ENCODE measurements around the gene SETBP1. TPM values are rescaled to one million over a fixed set of nuclear protein-coding genes. Genes with fewer than 3 reads are reported as not detected.
A peak's percentile ranks its signal among the peaks of the same experiment; 100 is the strongest.

Gene SETBP1
- total RNA-seq, 1 donor from 2014 or later = 39.5 TPM

GRCh38 chr18:44912740-44913478 is 232.2 kb downstream of the SETBP1 start:
- H3K4me1 ChIP-seq = peaks cover 11% of the 10 kb centered on the region
- H3K27ac ChIP-seq = no peak overlapping the region
- no peaks in the 10 kb centered on the region for H3K36me3 ChIP-seq
- no peak for TF ChIP-seq CTCF (IDR thresholded peaks at IDR 0.05)
- no peak for DNase-seq
- H3K27me3 ChIP-seq = no peaks in the 10 kb centered on the region
- no peak for ATAC-seq
- H3K4me3 ChIP-seq = no peak overlapping the region
- H3K9me3 ChIP-seq = no peaks in the 10 kb centered on the region
- intact Hi-C loops (cut with DNase I) = no loop called here

GRCh38 chr18:44914028-44914427 is 233.3 kb downstream of the SETBP1 start:
- no peak for ATAC-seq
- Histone ChIP-seq H3K27me3 (no peaks in the 10 kb centered on the region), H3K9me3 (no peaks in the 10 kb centered on the region), H3K27ac (no peak overlapping the region), H3K4me1 (peaks cover 15% of the 10 kb centered on the region), H3K36me3 (no peaks in the 10 kb centered on the region), H3K4me3 (no peak overlapping the region)
- intact Hi-C loops (cut with DNase I) = no loop called here
- no peak for TF ChIP-seq CTCF (IDR thresholded peaks at IDR 0.05)
- DNase-seq = no peak

- no peaks in the 10 kb centered on the region for H3K36me3 ChIP-seq
- no peaks in the 10 kb centered on the region for H3K27me3 ChIP-seq
- H3K4me3 ChIP-seq = no peak overlapping the region
- DNase-seq (no peak), ATAC-seq (no peak)
- H3K9me3 ChIP-seq = no peaks in the 10 kb centered on the region
- no peak for TF ChIP-seq CTCF (IDR thresholded peaks at IDR 0.05)
- peaks cover 15% of the 10 kb centered on the region for H3K4me1 ChIP-seq
- intact Hi-C loops (cut with DNase I) = no loop called here
- H3K27ac ChIP-seq = no peak overlapping the region
These were observed 234.5 kb downstream of the SETBP1 start for GRCh38 chr18:44915213-44915612.

- H3K27me3 ChIP-seq = no peaks in the 10 kb centered on the region
- no peak overlapping the region for H3K4me3 ChIP-seq
- H3K4me1 ChIP-seq = peaks cover 15% of the 10 kb centered on the region
- intact Hi-C loops (cut with DNase I) = no loop called here
- no peak overlapping the region for H3K27ac ChIP-seq
- DNase-seq (no peak), ATAC-seq (no peak)
- H3K36me3 ChIP-seq = no peaks in the 10 kb centered on the region
- TF ChIP-seq CTCF (IDR thresholded peaks at IDR 0.05) = no peak
- no peaks in the 10 kb centered on the region for H3K9me3 ChIP-seq
These were observed 235.0 kb downstream of the SETBP1 start for GRCh38 chr18:44915661-44916060.

- TF ChIP-seq CTCF (IDR thresholded peaks at IDR 0.05) = no peak
- ATAC-seq (no peak), DNase-seq (no peak)
- Histone ChIP-seq H3K27me3 (no peaks in the 10 kb centered on the region), H3K27ac (peak overlapping the region; percentile 43), H3K4me3 (no peak overlapping the region), H3K4me1 (peaks cover 15% of the 10 kb centered on the region), H3K9me3 (no peaks in the 10 kb centered on the region), H3K36me3 (no peaks in the 10 kb centered on the region)
- intact Hi-C loops (cut with DNase I) = no loop called here
These were observed 235.9 kb downstream of the SETBP1 start for GRCh38 chr18:44916429-44917207.
